LNCaP clone FGC (cell line): ENCODE data around the gene SYVN1.

Experiments used
- DNase-seq: peaks from one replicate; pipeline ENCODE4 v3.0.0-alpha.2; 2011; ENCODE audit warnings: low read depth
- H3K4me3 ChIP-seq: 2 replicates; pipeline ENCODE4 v1.5.1; 2011; ENCODE audit warnings: mild to moderate bottlenecking, low read depth, low read length, control low read depth
- TF ChIP-seq, protein P1 (sequence below): IDR thresholded peaks from 2 replicates; pipeline ENCODE4 v1.5.1; 2012; ENCODE audit warnings: mild to moderate bottlenecking; ENCODE audit not compliant: control insufficient read depth, insufficient read depth; ENCODE audit errors: extremely low read depth

SYVN1 gene

DNA sequence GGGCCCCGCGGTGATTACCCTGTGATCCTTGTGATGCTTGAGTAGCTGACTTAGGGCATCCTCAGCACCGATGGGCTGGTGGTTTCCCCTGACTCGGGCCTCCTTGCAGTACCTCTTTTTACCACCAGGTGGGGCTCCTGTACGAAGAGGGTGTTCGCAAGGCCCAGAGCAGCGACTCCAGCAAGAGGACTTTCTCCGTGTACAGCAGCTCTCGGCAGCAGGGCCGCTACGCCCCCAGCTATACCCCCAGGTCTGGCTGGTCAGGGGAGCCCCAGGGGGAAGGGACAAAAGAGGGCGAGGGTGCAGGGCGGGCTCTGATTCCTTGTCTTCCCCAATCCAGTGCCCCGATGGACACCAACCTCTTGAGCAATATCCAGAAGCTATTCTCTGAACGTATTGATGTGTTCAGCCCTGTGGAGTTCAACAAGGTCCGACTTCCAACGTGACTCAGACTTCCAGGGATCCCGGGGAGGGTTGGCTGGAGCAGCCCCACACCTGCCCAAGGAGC lies 23.9 kb downstream of the SYVN1 start:
- H3K4me3 ChIP-seq = no peak overlapping the region
- TF ChIP-seq, protein P1, sequence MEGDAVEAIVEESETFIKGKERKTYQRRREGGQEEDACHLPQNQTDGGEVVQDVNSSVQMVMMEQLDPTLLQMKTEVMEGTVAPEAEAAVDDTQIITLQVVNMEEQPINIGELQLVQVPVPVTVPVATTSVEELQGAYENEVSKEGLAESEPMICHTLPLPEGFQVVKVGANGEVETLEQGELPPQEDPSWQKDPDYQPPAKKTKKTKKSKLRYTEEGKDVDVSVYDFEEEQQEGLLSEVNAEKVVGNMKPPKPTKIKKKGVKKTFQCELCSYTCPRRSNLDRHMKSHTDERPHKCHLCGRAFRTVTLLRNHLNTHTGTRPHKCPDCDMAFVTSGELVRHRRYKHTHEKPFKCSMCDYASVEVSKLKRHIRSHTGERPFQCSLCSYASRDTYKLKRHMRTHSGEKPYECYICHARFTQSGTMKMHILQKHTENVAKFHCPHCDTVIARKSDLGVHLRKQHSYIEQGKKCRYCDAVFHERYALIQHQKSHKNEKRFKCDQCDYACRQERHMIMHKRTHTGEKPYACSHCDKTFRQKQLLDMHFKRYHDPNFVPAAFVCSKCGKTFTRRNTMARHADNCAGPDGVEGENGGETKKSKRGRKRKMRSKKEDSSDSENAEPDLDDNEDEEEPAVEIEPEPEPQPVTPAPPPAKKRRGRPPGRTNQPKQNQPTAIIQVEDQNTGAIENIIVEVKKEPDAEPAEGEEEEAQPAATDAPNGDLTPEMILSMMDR = peak; percentile 83
- DNase-seq = no peak

DNA sequence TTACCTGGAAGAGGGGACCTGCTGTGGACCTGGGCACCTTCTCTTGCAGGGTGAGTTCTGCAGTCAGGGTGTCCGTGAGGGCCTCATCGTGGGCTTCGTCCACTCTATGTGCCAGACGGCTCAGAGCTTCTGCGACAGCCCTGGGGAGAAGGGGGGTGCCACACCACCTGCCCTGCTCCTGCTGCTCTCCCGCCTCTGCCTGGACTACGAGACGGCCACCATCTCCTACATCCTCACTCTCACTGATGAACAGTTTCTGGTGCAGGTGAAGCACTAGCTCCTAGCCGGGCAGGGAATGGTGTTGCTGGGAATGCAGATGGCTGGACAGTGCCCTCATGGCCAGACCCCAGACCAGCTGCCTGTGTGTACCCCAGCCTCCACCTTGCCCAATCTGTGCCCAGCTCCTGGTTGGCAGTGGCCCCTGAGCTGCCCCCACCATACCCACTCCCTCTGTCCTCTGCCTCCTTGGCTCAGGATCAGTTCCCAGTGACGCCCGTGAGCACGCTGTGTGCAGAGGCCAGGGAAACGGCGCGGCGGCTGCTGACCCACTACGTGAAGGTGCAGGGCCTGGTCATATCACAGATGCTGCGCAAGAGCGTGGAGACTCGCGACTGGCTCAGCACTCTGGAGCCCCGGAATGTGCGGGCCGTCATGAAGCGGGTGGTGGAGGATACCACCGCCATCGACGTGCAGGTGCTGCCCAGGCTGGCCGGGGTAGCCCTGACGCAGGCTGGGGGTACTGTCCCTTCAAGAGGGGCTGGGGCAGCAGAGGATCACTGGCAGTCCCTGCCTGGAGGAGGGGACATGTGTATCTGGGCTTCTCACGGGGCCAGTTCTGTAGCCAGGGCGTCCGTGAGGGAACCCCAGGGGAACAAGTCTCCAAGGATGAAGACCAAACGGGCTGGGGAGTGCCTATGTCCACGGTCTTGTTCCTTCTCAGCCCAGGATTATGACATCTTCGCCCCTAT lies 24.8 kb downstream of the SYVN1 start:
- peak overlapping the region; percentile 53 for H3K4me3 ChIP-seq
- no peak for DNase-seq
- TF ChIP-seq, protein P1 = no peak

DNA sequence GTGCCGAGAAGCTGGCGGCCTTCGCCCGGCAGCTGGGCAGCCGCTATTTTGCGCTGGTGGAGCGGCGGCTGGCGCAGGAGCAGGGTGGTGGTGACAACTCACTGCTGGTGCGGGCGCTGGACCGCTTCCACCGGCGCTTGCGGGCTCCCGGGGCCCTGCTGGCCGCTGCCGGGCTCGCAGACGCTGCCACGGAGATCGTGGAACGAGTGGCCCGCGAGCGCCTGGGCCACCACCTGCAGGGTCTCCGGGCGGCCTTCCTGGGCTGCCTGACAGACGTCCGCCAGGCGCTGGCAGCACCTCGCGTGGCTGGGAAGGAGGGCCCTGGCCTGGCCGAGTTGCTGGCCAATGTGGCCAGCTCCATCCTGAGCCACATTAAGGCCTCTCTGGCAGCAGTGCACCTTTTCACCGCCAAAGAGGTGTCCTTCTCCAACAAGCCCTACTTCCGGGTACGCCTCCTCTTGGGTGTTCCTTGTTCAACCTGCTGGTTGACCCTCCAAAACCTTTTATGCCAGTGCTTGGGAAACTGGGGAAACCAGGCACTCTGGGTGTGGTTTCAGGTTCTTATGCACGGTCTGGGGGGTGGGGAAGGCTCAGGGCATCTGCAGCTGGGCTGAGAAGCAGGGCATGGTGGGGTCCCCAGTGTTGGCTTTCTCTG lies 25.7 kb downstream of the SYVN1 start:
- DNase-seq = peak; percentile 97
- peak overlapping the region; percentile 53 for H3K4me3 ChIP-seq
- TF ChIP-seq, protein P1 = no peak

DNA sequence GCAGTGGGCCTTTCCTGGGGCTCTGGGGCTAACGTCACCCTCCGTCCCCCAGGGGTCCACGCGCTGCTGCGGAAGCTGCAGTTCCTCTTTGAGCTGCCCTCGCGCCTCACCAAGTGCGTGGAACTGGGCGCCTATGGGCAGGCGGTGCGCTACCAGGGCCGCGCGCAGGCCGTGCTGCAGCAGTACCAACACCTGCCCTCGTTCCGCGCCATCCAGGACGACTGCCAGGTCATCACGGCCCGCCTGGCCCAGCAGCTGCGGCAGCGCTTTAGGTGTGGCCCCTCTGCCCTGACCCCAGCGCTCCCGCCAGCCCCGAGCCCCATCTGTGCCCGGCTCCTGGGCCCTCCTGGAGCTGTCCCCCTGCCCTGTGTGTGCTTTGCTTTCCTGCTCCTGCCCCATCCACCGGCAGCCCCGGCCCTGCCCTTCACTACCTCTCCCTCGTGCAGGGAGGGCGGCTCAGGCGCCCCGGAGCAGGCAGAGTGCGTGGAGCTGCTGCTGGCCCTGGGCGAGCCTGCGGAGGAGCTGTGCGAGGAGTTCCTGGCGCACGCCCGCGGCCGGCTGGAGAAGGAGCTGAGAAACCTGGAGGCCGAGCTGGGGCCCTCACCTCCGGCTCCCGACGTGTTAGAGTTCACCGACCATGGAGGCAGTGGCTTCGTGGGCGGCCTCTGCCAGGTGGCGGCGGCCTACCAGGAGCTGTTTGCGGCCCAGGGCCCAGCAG lies 26.4 kb downstream of the SYVN1 start:
- no peak for DNase-seq
- TF ChIP-seq, protein P1 = no peak
- H3K4me3 ChIP-seq = peak overlapping the region; percentile 53

DNA sequence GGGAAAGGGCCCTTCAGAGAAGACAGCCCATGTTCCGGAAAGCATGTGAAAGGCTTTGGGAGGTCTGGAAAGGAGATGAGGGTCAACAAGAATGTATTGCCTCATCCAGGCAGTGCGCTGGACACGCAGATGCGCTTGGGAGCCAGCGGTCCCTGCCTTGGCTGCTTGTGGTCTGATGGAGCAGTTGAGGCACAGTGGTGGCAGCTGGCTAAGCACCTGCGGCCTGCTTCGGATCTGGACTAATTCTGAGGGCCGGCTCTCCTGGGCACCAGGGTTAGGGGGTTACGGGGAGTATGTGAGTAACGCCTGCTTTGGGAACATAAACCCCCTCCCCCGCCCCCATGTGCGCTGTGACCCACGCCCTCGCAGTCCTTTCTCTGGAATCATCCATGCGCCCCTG lies 27.2 kb downstream of the SYVN1 start:
- TF ChIP-seq, protein P1 = no peak
- no peak overlapping the region for H3K4me3 ChIP-seq
- no peak for DNase-seq

DNA sequence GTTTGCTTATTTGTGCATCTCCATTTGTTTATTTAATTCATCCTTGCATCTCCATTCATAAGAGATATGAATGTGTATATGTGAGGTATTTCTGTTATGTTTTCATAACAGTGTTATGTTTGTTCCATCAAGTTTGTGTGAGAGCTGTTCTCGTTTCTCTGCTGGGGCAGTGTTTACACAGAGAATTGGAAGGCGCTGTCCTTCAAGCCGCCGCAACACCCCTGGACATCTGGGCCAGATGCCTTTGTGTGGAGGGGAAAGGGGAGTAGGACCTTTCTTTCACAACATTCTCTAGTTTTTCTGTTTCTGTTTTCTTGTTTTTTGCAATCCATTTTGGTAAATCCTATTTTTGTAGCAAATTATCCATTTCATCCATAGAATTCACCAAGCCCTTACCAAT lies 29.7 kb downstream of the SYVN1 start:
- no peak for DNase-seq
- H3K4me3 ChIP-seq = no peak overlapping the region
- TF ChIP-seq, protein P1 = no peak
